Tibial nerve (tissue), 4 donors: Measurements from ENCODE around the gene PARD3B. TPM values are rescaled to one million over a fixed set of nuclear protein-coding genes. Genes with fewer than 3 reads are reported as not detected.

ENCODE experiments used
- DNase-seq, 2 donors: peaks; one replicate each; pipeline ENCODE4 v3.0.0-alpha.2; 2019; ENCODE audit warnings: low spot score in 2 of 2
- H3K27ac ChIP-seq, 4 donors: fragments of 200-600 bp; sonication (generic) in 3 of 4; one replicate each; pipeline ENCODE4 v1.5.1; 2017 to 2019; ENCODE audit warnings: mild to moderate bottlenecking in 1 of 4
- H3K27me3 ChIP-seq, 2 donors: fragments of 200-600 bp; sonication (generic) in 1 of 2; one replicate each; pipeline versions ENCODE4 v1.5.1 to v1.6.0; 2017 to 2019
- H3K36me3 ChIP-seq, 3 donors: fragments of 200-600 bp; sonication (generic); one replicate each; pipeline ENCODE4 v1.5.1; 2018 to 2019
- H3K4me1 ChIP-seq, 4 donors: fragments of 200-600 bp; sonication (generic) in 3 of 4; one replicate each; pipeline ENCODE4 v1.5.1; 2017 to 2019
- H3K4me3 ChIP-seq, 4 donors: fragments of 200-600 bp; sonication (generic) in 3 of 4; one replicate each; pipeline ENCODE4 v1.5.1; 2017 to 2019; ENCODE audit warnings: mild to moderate bottlenecking in 1 of 4, moderate library complexity in 1 of 4
- H3K9me3 ChIP-seq, 4 donors: fragments of 200-600 bp; sonication (generic) in 3 of 4; one replicate each; pipeline ENCODE4 v1.5.1; 2017 to 2019
- CTCF ChIP-seq, 5 experiments: fragments of 200-600 bp in 3 of 5; fragments of 450-650 bp in 2 of 5; sonication (generic) in 3 of 5; IDR thresholded peaks; one replicate each; pipeline ENCODE4 v1.5.1; 2016 to 2019; ENCODE audit warnings: antibody characterized with exemption in 5 of 5, mild to moderate bottlenecking in 3 of 5, moderate library complexity in 2 of 5
- EP300 ChIP-seq, 2 donors: sonication (generic); formaldehyde crosslinking; IDR thresholded peaks; one replicate each; pipeline ENCODE4 v1.6.1; 2017; ENCODE audit warnings: antibody characterized with exemption in 2 of 2, mild to moderate bottlenecking in 1 of 2
- POLR2A ChIP-seq, 2 donors: fragments of 450-650 bp; IDR thresholded peaks; one replicate each; pipeline ENCODE4 v1.6.1; 2017; ENCODE audit warnings: antibody characterized with exemption in 2 of 2, mild to moderate bottlenecking in 2 of 2, moderate library complexity in 2 of 2
- WGBS, 2 donors: methylation state at CpG; one replicate each; pipeline ENCODE4 v1.1.5; 2018; 5-methylcytosine and 5-hydroxymethylcytosine counted together
- total RNA-seq, 4 donors: library from RNA; depleted of rRNA; stranded (reverse); fragments of >200 nt; gene quantifications; one replicate each; pipeline ENCODE4 v1.1.0, GENCODE V29; 2016

The PARD3B gene
- total RNA-seq, 4 donors from 2014 or later = 47.4 to 101 (median 64.8) TPM

GRCh38 chr2:204984518-204984917 lies 439.2 kb downstream of the PARD3B start:
- H3K36me3 ChIP-seq = no peaks in the 10 kb centered on the region
- no peak overlapping the region for H3K27ac ChIP-seq
- no peaks in the 10 kb centered on the region for H3K4me1 ChIP-seq
- H3K4me3 ChIP-seq = no peak overlapping the region
- TF ChIP-seq POLR2A (IDR thresholded peaks at IDR 0.05) = no peak
- no peak for TF ChIP-seq EP300 (IDR thresholded peaks at IDR 0.05)
- TF ChIP-seq CTCF (IDR thresholded peaks at IDR 0.05) = no peak
- DNase-seq = no peak
- H3K27me3 ChIP-seq = no peaks in the 10 kb centered on the region
- WGBS, 2 donors = 72 to 84% methylated on average over 3 of the region's 3 CpGs
- no peaks in the 10 kb centered on the region for H3K9me3 ChIP-seq

- Histone ChIP-seq H3K36me3 (no peaks in the 10 kb centered on the region), H3K27ac (no peak overlapping the region), H3K4me3 (no peak overlapping the region), H3K4me1 (no peaks in the 10 kb centered on the region), H3K9me3 (no peaks in the 10 kb centered on the region), H3K27me3 (no peaks in the 10 kb centered on the region)
- TF ChIP-seq EP300 (IDR thresholded peaks at IDR 0.05) = no peak
- TF ChIP-seq CTCF (IDR thresholded peaks at IDR 0.05) = no peak
- no peak for TF ChIP-seq POLR2A (IDR thresholded peaks at IDR 0.05)
- 84 to 85% methylated on average over 5 of the region's 5 CpGs for WGBS, 2 donors
- DNase-seq = no peak
Observed at GRCh38 chr2:204986641-204987040, 441.4 kb downstream of the PARD3B start.

GRCh38 chr2:204988836-204989235 lies 443.6 kb downstream of the PARD3B start:
- Histone ChIP-seq H3K27ac (no peak overlapping the region), H3K27me3 (no peaks in the 10 kb centered on the region), H3K4me3 (no peak overlapping the region), H3K9me3 (no peaks in the 10 kb centered on the region), H3K36me3 (no peaks in the 10 kb centered on the region), H3K4me1 (no peaks in the 10 kb centered on the region)
- no peak for DNase-seq
- no peak for TF ChIP-seq CTCF (IDR thresholded peaks at IDR 0.05)
- no peak for TF ChIP-seq EP300 (IDR thresholded peaks at IDR 0.05)
- TF ChIP-seq POLR2A (IDR thresholded peaks at IDR 0.05) = no peak
- 77 to 85% methylated on average over 3 of the region's 3 CpGs for WGBS, 2 donors

GRCh38 chr2:204989877-204990276 lies 444.6 kb downstream of the PARD3B start:
- H3K9me3 ChIP-seq = no peaks in the 10 kb centered on the region
- H3K27ac ChIP-seq = no peak overlapping the region
- H3K27me3 ChIP-seq = no peaks in the 10 kb centered on the region
- H3K4me3 ChIP-seq = no peak overlapping the region
- no peaks in the 10 kb centered on the region for H3K4me1 ChIP-seq
- TF ChIP-seq CTCF (IDR thresholded peaks at IDR 0.05) (no peak), POLR2A (IDR thresholded peaks at IDR 0.05) (no peak), EP300 (IDR thresholded peaks at IDR 0.05) (no peak)
- no peaks in the 10 kb centered on the region for H3K36me3 ChIP-seq
- WGBS, 2 donors = 90 to 96% methylated on average over 1 of the region's 1 CpG
- no peak for DNase-seq

GRCh38 chr2:205001300-205001966 lies 456.2 kb downstream of the PARD3B start:
- no peak for DNase-seq
- TF ChIP-seq CTCF (IDR thresholded peaks at IDR 0.05) (no peak), POLR2A (IDR thresholded peaks at IDR 0.05) (no peak), EP300 (IDR thresholded peaks at IDR 0.05) (no peak)
- no peaks in the 10 kb centered on the region for H3K9me3 ChIP-seq
- no peak overlapping the region for H3K27ac ChIP-seq
- no peaks in the 10 kb centered on the region for H3K4me1 ChIP-seq
- no peak overlapping the region for H3K4me3 ChIP-seq
- no peaks in the 10 kb centered on the region for H3K36me3 ChIP-seq
- no peaks in the 10 kb centered on the region for H3K27me3 ChIP-seq
- WGBS, 2 donors = 83 to 88% methylated on average over 8 of the region's 8 CpGs
